HG03175 (cell line): ENCODE results near the gene PEX26.
"Not testable (repeated sequence)": the region's sequence is repeated elsewhere in the genome, so short reads cannot be mapped to it uniquely, and the experiment has no call there.

ENCODE experiments used
- ATAC-seq: cut with Tn5 transposase; IDR thresholded peaks from one replicate; pipeline ENCODE4 v1.9.1; 2021; ENCODE audit warnings: mild to moderate bottlenecking, moderate library complexity; ENCODE audit not compliant: unreplicated experiment

PEX26 gene

DNA sequence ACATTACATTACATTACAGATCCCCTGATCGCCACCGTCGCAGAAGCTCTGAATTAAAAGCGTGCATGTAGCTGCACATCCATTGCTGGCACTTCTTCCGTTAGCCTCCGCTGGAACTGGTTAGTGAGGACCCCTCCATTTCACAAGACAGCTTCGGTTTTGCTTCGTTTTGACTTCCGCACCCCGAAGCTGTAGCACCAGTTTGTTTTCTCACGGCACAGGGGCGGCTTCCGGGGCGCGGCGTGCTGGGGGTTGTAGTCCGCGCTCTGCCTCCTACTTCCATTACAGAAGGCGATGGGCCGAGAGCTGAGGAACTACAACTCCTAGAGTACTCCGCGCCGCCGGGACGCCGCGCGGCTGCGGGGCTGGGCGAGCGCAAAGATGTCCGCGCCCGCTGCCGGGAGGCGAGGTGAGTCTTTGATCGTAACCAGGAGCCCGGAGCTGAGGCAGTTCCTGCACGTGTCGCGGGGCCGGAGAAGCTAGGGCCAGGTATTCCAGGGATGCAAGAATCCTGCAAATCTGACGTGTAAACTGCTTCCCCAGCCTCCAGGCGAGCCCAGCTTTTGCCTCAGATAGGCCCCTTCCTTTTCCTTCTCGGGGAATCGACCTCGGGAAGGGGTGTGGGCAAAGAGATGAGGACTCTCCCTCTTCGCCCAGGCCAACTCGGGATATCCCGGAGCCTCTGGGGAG is at the start of gene PEX26:
Gene PEX26 (plus strand): TSS at position 352 of the 690 bp plus-strand sequence. CDS start 387 bp downstream, outside the sequence.
- ATAC-seq: peak; percentile 95

DNA sequence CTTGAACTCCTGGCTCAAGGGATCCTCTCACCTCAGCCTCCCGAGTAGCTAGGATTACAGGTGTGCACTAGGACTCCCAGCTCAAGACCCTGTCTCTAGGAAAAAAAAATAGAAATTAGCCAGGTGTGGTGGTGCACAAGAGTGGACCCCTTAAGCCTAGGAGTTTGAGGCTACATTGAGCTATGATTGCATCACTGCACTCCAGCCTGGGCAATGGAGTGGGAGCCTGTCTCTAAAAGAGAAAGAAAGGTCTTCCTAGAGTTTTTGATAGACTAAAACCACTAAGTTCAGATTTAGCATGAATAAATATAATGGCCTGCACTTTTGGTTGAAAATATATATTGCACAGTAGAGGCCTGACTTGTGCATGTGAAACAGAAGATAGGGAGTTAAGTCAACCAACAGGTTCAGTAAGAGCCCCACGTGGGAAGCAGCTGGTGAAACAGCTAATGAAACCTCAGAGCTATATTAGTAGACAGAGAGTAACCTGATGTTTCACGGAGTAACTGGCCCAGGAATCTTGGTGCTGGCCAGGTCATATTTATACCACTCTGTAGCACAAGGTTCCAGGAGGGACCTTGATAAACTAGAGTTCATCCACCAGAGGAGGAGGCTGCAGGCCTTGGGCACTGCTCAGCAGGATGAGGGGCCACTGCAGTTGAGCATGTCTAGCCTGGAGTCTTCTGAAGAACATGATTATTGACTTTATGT is 48.8 kb upstream of the PEX26 start:
- no peak for ATAC-seq

DNA sequence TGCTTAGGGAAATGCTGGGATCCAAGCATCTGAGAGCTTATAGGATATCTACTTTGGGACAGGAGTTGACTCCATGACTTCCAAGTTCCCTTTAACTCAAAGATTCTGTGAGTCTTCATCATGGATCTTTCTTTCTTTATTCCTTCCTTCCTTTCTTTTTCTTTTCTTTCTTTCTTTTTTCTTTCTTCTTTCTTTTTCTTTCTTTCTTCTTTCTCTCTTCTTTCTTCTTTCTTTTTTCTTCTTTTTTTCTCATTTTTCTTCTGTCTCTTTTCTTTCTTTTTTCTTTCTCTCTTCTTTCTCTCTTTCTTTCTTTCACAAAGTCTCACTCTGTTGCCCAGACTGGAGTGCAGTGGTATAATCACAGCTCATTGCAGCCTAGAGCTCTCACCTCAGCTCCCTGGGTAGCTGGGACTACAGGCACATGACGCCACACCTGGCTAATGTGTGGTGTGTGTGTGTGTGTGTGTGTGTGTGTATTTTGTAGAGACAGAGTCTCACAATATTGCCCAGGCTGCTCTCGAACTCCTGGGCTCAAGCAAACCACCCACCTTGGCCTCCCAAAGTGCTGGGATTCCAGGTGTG is 48.0 kb upstream of the PEX26 start:
- ATAC-seq: no peak

DNA sequence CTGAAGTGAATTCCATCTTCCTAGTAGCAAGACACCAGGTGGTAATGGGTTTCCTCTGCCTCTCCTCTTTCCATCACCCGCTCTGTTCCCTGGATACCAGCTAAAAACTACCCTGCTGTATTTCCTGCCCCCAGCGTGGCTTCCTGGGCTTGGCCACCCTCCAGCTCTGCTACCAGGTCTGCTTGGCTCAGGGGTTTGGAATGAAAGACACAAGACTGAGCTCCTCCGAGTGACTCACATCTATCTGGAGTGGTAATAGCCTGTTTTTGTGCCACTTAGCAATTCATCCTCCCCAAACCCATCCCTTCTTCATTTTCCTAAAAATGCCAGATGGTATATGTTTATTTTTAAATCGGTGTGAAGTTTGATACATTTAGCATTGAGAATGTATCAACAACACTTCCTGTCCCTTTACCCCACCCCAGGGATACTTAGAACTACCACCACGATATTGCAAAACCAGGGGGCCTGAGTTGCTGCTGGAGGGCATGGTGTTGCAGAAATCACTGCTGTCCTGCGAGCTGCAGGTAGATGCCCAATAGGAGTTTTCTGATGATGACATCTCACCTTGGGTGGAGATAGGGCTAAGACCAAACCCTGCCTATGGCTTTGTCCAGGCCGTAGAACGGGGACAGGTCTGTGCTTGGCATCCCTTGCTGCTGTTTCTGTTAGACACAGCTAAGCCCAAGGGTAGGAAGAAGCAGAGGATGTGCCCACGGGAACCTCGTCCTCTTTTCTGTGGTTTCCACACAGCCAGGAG is 45.9 kb upstream of the PEX26 start:
- no peak for ATAC-seq

DNA sequence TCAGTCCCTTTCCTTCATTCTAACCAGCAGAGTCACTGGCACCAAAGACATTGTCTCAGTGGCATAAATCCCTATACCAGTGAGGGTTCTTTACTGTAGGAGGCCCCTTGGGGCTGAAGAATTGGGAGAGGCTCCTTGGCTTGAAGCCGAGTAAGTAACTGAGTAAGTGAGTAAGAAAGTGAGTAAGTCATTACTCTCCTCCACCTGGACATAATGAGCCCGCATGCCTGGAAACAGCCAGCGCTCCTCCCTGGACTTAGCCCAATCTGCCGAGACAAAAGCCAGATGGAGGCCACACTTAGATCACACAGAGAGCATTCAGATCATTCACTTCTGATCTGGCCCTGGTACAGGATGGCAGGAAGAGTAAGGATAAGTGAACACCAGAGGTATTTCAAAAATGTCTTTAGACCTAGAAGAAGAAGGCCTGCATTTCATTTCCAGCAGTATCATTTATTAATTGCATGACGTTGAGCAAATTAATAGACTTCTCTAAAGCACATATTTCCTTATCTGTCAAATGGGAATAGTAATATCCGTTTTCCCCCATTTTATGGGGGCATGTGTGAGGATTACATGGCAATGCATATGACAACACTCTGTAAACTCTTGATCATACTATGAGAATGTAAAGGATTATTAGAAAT is 45.2 kb upstream of the PEX26 start:
- no peak for ATAC-seq

DNA sequence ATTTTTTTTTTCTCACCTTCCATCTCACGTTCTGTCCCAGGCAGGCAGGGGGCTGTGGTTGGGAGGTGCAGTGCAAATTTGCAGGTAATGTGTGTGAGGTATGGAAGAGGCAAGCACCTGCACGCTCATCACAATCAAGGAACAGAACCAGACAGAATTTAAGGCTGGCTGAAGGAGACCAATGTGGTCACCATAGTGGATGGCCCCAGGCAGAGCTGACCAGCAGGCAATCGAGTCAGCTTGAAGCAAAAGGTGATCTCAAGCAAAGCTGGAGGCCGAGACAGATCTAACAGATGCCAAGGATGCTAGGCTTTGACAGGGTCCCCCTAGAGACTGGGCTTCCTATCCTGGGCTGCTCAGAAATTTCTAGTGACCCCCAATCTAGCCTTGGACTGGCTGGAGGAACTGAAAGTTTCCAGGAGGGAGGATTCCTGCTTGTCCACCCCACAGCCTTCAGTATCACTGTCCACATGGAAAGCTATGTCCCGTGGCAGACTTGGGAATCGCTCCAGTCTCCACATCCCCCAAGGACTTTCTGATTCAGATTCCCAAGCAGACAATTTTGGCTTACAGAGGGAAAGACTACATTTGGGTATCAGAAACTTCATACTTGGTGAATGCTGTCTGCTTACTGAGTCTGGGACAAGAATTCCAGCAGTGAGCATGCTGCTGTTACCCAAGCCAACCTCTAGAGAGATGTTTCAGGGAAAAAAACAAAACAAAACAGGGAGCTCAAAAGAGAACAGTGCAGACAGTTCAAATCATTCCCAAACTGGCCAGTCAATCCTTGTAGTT is 44.4 kb upstream of the PEX26 start:
- ATAC-seq: no peak

DNA sequence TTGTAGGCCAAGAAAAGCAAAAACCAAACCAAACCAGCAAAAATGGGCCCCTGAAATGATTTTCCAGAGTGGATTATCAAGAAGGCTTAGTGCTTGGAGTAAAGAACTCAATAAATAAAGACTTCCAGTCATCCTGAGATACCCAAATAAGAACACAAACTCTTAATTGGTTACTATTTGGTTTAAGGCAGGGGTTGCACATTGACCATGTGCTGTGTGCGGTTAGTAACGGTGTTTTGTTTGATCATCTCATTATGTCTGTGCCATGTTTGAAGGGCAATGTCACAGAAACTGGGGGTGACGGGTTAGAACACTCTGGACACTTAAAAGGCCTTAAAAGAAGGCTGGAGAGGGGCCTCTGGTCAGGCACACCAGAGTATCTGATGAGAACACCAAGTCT is 43.7 kb upstream of the PEX26 start:
- ATAC-seq: no peak

DNA sequence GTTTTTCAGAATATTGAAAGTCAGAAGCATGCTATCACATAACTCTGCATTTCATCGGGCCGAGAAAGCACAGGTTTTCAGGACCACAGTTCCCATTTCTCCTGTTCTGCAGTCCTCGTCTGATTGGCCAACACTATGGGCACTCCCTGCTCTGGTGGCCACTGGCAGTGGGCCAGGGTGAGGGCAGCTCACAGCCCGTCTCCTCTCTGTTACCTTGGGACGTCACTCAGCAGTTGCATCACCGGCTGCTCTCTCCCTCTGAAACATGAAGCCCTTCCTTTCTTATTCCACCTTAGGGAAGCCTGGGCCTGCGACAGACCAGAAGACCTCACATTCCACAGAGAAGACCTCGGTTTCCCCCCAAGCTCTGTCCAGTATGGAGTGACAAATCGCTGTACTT is 42.0 kb upstream of the PEX26 start:
- ATAC-seq: no peak

DNA sequence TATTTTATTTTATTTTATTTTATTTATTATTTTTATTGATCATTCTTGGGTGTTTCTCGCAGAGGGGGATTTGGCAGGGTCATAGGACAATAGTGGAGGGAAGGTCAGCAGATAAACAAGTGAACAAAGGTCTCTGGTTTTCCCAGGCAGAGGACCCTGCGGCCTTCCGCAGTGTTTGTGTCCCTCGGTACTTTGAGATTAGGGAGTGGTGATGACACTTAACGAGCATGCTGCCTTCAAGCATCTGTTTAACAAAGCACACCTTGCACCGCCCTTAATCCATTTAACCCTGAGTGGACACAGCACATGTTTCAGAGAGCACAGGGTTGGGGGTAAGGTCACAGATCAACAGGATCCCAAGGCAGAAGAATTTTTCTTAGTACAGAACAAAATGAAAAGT is 36.9 kb upstream of the PEX26 start:
- ATAC-seq: not testable (repeated sequence)

DNA sequence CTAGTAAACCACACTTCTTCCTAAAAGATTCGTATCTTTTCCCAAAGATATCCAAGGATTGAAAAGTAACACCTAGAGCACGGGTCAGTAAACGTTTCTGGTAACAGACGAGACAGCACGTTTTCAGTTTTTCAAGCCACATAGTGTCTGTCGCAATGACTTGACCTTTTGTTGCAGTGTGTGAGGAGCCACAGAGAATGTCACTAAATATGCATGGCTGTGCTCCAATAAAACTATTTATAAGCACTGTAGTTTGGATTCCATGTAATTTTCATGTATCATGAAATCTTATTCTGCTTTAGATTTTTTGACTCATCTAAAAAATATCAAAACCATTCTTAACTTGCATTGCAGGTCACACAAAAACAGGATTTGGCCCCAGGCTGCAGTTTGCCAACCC is 35.1 kb upstream of the PEX26 start:
- ATAC-seq: no peak

DNA sequence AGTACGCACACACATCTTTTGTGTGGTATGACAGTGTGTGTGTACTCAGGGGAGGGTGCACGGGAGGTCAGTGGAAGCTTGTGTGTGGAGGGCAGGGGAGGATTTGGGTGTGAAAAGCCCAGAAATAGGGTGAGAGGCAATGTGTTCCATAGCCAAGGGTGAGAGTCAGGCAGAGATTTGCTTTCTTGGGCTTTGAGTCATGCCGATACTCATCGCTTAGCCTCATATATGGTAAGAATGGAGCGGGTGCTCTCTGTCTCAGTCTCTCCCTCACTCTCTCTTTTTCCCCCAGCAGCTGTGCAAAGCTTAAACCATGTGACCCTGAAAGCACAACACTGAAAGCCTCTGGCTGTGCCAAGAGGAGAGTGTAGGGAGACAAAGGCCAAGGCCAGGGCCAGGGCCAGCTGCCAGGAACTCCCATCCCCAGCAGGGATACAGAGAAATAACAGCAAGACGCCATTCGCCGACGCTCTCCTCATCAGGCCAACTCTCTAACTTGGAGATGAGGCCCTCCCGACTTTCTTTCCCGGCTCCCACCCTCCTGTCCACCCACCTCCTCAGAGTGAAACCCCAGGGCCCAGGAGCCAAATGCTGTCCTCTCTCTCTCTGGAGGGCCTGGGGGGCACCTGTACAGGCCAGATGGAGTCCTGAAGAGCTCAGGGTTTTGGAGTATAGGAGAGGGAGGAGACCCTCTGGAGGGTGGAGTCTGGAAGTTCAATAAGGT is 33.1 kb upstream of the PEX26 start:
- ATAC-seq: no peak

DNA sequence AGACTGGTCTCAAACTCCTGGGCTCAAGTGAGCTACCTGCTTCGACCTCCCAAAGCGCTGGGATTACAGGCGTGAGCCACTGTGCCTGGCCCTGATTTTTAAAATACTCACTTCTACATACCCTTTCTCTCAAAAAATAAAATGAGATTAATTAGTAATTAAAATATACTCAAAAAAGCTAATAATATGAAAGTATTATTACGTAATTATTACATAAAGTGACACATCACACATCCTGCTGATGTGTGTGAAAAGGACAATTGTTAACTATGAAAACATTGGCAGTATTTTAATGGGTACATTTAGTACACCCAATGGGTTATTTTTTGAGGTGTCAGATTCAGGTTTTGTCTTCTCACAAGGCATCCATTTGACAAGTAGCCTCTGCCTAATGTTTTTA is 32.0 kb upstream of the PEX26 start:
- ATAC-seq: no peak

DNA sequence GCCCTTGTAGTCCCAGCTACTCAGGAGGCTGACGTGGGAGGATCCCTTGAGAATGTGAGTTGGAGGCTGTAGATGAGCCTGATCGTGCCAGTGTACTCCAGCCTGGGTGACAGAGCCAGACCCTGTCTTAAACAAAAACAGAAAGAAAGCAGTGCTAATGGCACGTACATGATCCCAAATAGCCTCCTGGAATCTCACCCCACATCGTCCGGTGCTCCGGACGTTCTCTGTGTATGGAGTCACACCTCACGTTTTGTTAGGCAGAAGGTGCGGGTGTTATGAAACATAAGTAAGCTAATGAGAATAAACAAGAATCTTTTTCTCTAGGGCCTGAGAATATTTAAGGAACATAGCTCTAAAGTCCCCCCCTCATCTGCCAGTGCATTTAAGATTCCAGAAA is 29.7 kb upstream of the PEX26 start:
- no peak for ATAC-seq

DNA sequence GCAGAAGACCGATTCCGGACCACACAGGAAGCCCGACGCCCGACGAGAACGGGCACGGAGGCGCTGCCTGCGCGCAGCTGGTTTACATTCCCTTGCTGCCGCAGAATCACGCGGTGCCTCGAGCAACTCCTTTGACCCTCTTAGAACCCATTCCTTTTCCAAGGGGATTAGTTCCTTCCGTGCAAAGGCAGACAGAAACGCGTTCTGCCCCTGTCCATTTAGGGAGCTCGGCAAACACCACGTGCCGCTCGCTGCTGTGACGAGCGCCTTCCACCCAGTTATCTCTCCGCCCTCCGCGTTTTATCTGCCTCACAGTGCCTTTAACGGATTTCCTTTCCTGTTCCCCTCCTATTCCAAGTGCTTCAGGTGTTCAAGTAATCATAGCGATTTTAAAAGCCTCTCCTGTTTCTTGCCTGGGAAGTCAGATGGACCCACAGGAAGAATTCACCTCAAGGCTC is 29.3 kb upstream of the PEX26 start:
- ATAC-seq: no peak

DNA sequence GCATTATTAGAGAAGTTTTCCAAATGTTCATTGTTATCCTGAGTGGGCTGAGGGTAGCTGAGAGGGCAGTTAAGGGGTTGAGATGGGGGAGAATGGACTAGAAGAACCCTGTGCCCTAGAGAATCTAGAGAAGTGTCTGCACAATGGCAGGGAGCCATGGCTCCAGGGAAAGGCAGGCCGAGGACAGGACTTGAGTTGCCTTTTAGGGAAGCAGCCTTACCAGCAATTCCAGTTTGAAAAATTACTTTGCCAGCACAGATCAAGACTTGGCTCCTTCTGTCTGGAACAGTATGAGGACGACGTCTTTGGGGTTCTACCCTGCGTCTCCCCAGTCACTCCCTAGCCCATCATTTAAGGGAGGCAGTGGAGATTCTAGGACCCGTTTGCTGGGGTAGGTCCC is 27.7 kb upstream of the PEX26 start:
- ATAC-seq: no peak

DNA sequence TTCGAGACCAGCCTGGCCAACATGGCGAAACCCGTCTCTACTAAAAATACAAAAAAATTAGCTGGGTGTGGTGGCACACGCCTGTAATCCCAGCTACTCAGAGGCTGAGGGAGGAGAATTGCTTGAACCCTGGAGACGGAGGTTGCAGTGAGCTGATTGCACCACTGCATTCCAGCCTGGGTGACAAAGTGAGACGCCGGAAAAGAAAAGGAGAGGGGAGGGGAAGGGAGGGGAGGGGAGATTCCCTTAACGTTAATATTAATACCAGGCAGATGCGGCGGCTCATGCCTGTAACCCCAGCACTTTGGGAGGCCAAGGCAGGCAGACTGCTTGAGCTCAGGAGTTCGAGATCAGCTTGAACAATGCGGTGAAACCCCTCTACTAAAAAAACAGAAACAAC is 26.7 kb upstream of the PEX26 start:
- ATAC-seq: not testable (repeated sequence)

DNA sequence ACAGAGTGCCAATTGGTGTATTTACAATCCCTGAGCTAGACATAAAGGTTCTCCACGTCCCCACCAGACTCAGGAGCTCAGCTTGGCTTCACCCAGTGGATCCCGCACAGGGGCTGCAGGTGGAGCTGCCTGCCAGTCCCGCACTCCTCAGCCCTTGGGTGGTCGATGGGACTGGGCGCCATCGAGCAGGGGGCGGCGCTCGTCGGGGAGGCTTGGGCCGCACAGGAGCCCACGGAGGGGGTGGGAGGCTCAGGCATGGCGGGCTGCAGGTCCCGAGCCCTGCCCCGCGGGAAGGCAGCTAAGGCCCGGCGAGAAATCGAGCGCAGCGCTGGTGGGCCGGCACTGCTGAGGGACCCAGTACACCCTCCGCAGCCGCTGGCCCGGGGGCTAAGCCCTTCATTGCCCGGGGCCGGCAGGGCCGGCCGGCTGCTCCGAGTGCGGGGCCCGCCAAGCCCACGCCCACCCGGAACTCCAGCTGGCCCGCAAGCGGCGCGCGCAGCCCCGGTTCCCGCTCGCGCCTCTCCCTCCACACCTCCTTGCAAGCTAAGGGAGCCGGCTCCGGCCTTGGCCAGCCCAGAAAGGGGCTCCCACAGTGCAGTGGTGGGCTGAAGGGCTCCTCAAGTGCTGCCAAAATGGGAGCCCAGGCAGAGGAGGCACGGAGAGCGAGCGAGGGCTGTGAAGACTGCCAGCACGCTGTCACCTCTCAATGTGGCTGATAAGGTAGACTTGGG is 24.4 kb upstream of the PEX26 start:
- not testable (repeated sequence) for ATAC-seq

DNA sequence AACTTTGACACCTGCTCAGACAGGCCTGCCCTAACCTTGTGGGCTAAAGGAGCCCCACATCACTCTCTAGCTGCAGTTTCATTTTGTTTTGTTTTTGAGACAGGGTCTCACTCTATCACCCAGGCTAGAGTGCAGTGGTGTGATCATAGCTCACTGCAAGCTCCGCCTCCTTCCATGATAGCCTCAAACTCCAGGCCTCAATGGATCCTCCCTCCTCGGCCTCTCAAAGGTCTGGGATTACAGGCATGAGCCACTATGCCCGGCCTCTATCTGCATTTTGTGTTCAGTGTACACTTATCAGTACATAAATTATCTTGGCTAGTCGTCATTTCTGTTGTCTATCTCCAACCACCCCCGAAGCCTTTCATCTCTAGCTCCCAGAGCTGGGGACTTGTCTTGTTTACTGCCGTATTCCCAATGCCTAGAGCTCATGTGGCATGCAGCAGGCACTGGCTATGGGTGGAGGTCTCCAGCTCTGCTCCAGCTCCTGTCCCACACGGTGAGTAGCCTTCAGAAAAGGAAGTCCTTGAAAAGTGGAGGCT is 22.1 kb upstream of the PEX26 start:
- no peak for ATAC-seq
